HG03457 (cell line): ENCODE data around the gene PACSIN3.

ENCODE experiments used
- ATAC-seq: cut with Tn5 transposase; IDR thresholded peaks from one replicate; pipeline ENCODE4 v1.9.1; 2021; ENCODE audit warnings: moderate number of reproducible peaks; ENCODE audit not compliant: unreplicated experiment

Gene PACSIN3

DNA sequence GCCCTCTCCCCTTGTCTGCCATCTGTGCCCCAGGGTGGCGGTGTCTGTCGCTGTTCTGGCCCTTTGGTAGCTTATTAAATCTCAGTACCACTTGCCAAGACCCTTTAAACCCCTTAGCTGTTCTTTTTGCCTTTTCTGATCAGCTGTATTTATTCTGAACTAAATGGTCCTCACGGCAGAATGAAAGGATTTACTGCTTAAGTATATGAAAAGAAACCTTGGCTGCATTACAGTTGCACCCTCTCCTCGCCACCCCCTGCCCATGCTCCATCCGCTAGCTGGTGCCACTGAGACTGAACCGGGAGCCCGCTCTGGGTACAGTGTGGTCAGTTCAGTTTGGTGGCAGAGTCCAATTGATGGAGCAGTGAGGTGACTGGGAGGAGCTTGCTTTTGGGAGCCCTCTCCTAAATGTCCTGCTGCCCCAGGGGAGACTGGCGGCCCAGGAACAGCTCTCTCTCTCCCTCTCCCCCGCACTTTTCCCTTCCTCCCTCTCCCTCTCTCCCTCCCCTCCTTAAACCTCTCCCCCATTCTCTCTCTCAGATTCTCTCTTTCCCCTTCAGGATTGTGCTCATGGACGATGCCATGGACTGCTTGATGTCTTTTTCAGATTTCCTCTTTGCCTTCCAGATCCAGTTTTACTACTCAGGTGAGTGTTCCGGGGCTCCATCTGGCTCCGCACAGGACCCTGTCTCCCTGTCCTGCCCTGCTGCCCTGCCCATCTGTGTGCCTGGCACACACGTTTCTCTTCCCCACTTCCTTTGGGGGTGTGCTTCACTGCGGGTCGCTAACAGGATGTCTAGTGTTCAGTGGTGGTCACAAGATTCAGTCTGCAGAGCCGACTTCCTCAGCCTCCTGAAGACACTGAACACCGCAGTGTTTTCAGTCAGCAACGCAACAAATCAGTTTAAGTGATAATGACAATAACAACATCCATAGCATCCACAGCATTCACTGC, 31.3 kb downstream of the PACSIN3 start:
- no peak for ATAC-seq

- ATAC-seq: no peak
Measured at GRCh38 chr11:47152953-47153950, 33.0 kb downstream of the PACSIN3 start.

DNA sequence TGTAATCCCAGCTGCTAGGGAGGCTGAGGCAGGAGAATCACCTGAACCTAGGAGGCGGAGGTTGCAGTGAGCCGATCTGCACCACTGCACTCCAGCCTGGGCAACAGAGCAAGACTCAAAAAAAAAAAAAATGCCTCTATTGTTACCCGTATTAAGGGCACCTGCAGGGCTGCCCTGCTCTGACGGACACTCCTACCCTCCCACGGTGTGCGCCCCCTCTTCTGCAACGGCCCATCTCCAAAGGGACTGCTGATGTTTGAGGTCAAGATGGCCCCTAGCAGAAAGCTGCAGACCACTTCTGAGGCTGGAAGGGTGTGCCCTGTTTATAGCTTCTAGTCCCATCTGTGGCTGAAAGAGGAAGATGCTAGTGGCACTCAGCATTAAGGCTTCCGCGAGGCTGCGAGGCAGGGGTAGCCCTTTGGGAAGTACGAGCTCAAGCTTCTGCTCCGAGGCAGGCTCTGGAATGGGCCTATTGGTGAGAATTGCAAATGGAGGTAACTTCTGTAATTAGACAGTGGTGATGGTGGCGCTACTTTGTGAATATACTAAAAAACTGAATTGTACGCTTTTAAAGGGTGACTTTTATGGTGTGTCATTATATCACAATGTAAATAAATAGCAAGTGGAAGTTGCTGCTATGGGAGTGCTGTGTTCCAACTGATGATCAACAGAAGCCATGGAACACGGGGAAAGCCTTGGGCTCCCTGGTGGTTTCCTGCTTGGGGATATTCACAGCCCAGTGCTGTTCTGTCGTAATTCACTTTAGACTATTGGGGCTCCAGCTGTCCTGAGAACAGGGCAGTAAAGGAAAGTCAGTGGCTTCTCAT, 33.9 kb downstream of the PACSIN3 start:
- ATAC-seq: no peak

DNA sequence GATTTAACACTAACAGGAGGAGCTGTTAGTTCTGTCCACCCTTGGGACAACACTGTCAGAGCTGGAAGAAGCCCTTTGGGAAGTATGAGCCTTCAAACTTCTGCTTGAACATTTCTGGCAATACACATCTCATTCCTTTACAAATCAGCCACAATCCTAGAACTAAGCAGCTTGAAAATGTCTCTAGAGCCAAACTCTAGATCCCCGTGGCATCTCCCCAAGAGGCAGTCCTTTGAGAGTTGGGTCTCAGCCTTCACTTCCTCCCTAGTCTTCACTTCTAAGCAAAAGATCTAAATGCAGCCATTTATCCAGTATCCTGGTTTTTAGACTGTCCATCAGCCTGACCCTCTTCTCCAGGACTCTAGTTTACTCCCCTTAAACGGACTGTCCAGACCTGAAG, 36.5 kb downstream of the PACSIN3 start:
- ATAC-seq: no peak

GRCh38 chr11:47148903-47149531, 37.2 kb downstream of the PACSIN3 start:
- ATAC-seq: no peak

- ATAC-seq: no peak
Measured at GRCh38 chr11:47148270-47148669, 38.0 kb downstream of the PACSIN3 start.

- no peak for ATAC-seq
Measured at GRCh38 chr11:47147681-47148080, 38.6 kb downstream of the PACSIN3 start.

DNA sequence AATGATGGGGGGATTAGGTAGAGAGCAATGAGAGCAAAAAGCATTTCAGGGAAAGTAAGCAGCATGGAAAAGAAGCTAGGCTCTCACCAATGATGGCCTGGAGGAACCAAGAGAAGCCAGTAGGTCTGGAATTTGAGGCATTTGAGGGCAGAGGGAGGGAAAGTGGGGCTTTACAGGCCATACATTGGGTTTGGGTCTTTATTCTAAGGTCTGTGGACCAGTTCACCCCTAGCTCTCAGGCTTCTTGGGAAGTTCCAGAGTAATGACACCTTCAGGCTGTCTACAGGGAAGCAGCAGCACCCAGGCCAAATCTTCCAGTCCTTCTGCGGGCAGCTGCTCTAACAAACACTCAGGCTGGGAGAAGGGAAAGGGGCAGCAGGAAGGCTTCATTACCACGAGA, 39.0 kb downstream of the PACSIN3 start:
- no peak for ATAC-seq

DNA sequence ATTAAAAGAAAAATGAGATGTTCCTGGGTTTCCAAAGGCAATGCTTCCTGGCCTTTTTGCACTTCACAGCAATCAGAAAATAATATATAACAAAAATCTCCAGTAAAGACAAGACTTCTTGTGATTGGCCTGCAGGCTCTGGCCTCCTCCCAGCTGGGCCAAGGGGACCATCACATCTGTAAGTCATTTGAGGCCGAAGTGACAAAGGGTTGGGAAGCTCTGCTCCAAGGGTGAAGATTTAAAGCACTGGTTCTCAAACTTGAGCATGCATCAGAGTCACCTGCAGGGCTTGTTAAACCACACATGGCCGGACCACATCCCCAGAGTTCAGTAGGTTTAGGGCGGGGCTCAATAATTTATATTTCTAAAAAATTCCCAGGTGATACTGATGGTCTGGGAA, 41.7 kb downstream of the PACSIN3 start:
- no peak for ATAC-seq

GRCh38 chr11:47143322-47143721, 42.9 kb downstream of the PACSIN3 start:
- no peak for ATAC-seq

- ATAC-seq: no peak
Measured at GRCh38 chr11:47139878-47140277, 46.4 kb downstream of the PACSIN3 start.

- no peak for ATAC-seq
Measured at GRCh38 chr11:47137476-47137875, 48.8 kb downstream of the PACSIN3 start.

GRCh38 chr11:47136921-47137320, 49.3 kb downstream of the PACSIN3 start:
- ATAC-seq: no peak

GRCh38 chr11:47136327-47136726, 49.9 kb downstream of the PACSIN3 start:
- no peak for ATAC-seq

DNA sequence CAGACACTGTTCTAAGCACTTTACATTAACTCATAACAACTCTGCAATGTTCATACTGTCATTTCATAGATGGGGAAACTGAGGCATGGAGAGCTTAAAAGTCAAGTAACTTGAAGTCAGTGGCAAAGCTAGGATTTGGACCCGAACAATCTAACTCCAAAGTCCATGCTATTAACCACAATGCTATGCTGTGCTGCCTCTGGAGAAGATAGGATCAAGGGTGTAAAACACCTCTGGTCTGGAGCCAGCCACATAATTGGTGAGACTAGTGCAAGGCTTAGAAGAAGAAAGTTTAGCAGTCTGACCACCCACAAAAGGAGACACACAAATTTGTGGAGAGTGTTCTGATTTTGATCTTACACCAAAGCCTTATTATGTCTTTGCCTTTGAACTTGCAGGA, 53.3 kb downstream of the PACSIN3 start:
- ATAC-seq: no peak

DNA sequence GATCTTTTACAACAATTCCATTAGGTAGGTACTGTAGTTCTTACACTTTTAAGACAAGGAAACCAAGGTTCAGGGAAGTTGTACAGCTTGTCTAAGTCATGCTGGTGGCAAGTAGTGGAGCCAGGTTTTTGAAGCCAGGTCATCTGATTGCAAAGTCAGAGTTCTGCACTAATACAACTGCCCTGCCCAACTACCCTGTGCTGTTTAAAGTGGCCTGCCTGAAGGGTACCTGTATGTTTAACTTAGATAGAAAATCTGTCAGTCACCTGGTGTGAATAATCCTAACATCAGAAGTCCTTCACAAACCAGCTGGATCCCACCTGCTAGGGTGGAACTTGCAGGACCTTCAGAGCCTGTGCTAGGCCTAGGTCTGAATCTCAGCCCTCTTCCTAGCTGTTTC, 53.7 kb downstream of the PACSIN3 start:
- ATAC-seq: no peak

DNA sequence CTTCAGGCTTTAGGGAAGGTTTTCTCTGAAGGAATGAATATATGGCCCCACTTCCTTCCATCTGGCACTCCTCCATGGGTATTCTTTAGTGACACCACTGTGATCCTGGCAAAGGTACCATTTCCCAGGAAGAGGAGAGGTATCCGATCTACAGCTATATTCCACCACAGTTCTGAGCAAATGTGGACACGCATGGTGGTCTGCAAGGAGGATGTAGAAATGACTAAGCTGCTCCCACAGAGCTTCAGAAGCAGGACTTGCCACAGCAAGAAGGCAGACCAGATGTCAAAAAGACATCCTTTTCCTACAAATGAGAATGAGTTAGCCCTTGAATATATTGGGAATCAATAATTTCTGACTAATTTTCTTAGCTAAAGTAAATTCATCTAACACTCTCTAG, 55.1 kb downstream of the PACSIN3 start:
- no peak for ATAC-seq

- ATAC-seq: no peak
Measured at GRCh38 chr11:47130543-47130942, 55.7 kb downstream of the PACSIN3 start.
